GM18507 (cell line): ENCODE data around the gene EFNA3.

Source experiments
- DNase-seq: peaks from one replicate; pipeline ENCODE4 v3.0.0; 2011; ENCODE audit warnings: low read depth; ENCODE audit not compliant: insufficient read length; ENCODE audit errors: extremely low spot score
- FAIRE-seq: peaks from 2 replicates; lab custom pipeline; 2011; peaks lifted over from hg19 to GRCh38; lab: Jason Lieb, UNC

Gene EFNA3

DNA sequence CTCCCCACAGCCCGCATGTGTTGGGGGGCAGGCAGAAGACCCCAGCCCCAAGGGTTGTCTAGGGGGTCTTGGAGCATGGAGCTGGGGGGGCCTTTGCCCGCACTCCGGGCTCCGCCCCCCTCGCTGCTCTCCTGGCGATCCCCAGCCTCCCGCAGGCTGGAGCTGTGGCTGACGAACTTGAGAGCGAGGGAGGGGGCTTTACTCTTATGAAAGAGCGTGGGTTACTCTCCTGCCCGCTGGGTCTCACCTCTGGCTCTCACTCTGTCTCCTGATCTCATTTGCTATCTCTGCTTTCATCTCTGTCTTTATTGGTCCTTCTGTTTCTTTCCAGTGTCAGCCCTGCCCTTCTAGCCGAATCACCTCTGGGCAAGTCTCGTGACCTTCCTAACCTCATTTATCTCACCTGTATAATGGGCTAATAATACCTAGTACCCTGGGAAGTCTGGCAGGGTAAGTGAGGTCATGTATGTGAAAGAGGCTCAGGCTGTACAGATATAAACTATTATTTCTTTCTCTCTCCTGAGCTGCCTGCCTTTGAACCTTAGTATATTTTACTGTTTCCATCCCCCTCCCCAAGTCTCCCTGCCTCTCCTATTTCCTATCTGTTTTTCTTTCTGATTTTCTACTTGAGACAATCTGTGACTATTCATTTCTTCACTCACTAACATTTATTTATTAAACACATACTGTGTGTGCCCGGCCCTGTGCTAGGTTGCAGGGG lies 14.4 kb upstream of the EFNA3 start:
- DNase-seq (no peak), FAIRE-seq (peak; percentile 81)

- FAIRE-seq (no peak), DNase-seq (no peak)
Observed at GRCh38 chr1:155064832-155065429, 13.7 kb upstream of the EFNA3 start.

DNA sequence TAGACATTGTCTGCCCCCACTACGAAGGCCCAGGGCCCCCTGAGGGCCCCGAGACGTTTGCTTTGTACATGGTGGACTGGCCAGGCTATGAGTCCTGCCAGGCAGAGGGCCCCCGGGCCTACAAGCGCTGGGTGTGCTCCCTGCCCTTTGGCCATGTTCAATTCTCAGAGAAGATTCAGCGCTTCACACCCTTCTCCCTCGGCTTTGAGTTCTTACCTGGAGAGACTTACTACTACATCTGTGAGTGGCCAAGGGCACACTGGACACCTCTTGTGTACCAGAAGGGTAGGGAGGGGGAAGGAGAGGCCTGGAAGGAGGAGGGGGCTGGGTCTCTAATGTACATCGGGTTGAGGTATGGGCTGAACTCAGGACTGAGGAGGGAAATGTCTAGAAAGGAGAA lies 11.9 kb upstream of the EFNA3 start:
- DNase-seq (no peak), FAIRE-seq (no peak)

DNA sequence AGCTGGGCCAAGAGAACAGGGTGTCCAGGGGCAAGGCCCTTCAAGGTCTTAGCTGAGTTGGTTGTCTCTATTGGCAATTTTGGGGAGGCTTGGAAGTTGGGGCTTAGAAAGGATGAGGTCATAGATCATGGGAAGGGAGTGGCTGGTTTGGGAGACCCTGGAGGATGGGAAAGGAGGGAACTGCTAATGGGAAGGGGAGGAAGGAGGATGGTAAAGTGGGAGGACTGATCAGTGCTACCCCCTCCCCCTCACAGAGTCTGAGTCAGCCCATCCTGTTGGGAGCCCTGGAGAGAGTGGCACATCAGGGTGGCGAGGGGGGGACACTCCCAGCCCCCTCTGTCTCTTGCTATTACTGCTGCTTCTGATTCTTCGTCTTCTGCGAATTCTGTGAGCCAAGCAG lies 10.0 kb upstream of the EFNA3 start:
- DNase-seq, result no peak
- FAIRE-seq, result no peak

GRCh38 chr1:155069551-155070157 lies 9.0 kb upstream of the EFNA3 start:
- FAIRE-seq, result no peak
- DNase-seq, result no peak

DNA sequence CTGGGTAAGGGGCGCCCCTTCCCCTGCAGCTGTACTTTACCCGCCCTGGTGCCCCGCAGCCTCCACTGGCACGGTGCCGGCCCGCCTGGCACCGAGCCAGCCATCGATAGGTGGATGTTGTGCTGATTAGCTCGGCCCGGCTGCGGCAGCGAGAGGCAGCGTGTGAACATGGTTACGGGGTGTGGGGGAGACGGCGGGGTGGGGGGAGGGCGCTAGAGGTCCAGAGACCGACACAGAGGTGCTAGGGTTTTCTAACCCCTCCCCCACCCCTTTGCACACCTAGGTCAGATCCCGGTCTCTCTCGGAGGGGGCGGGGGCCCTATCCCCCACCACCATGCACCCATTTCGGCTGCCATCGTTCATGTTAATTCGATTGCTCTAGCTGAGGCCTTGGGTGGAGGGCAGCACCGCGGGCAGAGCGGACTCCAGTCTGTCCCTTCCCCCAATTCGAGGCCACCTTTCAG lies 8.4 kb upstream of the EFNA3 start:
- FAIRE-seq (no peak), DNase-seq (no peak)

DNA sequence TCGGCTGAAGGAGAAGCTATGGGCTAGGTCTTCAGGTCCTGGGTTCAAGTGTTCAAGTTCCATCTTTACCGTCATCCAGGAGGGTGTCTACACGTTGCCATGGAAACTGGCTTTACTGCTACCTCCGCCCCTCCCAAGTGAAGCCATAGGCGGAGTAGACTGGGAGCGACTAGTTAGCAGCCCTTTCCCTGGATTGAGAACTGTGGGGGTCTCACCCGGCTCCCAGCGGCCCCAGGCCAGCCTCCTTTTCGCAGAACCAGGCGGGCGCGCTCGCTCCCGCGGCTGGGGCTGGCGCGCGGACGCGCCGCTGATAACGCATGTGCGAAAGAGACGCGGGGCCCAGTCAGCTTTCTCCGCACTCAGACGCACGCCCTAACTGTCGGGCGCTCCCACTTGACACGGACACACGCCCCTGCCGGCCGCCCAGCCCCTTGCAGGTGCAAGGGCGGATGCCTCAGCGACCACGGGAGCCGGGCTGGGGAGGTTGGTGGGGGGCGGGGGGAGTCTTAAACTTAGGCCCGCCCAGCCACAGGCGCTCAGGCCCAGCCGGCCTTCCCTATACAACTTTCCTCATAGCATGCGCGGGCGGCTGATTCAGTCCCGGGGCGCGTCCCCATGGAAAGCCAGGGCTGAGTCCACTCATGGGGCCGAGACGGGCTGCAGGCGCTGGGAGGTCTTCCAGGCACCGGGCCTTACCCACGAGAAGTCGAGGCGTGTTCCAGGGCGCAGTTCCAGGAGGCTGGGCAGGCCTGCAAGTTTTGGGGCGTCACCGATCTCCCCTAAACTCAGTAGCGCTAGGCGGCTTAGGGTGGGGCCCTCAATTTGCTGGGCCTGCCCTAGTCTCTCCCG lies 7.7 kb upstream of the EFNA3 start:
- no peak for DNase-seq
- peak; percentile 49 for FAIRE-seq

- FAIRE-seq (no peak), DNase-seq (no peak)
Observed at GRCh38 chr1:155071701-155072100, 6.9 kb upstream of the EFNA3 start.

GRCh38 chr1:155072531-155073289 lies 5.9 kb upstream of the EFNA3 start:
- DNase-seq (no peak), FAIRE-seq (no peak)

DNA sequence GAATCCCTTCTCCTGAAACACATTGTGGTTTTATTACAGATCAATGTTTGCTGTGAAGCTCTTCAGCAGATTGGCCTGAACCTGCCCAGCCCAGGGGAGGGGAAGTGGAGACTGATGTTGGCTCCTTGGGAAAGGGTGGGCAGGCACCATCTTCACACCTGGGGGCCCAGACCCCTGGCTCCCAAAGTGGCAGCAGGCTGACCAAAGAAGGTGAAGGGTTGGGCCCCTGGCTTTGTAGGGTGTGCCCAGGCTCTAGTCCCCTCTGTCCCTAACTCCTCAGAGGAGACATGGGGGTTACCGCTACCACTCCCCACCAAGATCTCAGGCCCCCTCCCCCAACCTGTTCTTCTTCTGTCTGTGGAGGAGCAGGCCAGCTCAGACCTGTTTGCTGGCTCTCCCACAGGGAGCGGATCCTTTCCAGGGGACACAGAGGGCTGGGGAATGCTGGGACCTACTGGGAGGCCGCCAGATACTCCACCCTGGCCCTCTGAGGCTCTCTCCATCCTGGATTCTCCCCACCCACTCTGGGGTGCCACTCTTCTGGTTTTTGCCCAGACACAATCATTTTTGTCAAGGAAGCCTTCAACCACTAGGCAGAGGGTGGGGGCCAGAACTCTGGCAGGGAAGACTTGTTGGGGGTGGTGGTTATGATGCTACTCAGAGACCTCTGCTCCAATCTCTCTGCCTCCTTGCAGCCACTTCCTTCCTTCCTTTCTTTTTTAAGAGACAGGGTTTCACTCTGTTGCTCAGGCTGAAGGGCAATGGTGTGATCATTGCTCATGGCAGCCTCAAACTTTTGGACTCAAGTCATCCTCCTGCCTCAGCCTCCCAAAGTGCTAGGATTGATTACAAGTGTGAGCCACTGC lies 5.0 kb upstream of the EFNA3 start:
- DNase-seq (no peak), FAIRE-seq (no peak)

- FAIRE-seq, result no peak
Observed at GRCh38 chr1:155075535-155075934, 3.1 kb upstream of the EFNA3 start.

DNA sequence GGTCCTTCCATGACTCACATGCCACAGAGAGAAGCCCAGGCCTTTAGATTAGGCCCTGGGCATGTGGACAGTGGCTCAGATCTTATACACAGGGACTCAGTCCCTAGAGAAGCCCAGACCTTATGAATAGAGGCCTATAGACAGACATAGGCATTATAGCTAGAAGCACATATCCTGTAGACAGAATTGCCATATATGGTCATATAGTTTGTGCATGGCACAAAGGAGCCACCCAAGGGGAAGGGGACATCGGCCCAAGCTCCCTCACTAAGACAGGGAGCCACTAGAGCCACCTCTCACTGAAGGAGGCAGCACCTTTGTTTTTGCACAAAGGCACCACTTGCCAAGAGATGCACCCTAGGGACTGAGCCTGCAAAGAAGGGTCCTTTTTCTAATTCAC lies 2.3 kb upstream of the EFNA3 start:
- DNase-seq (no peak), FAIRE-seq (no peak)

More at GRCh38 chr1:155075535-155075934, 3.1 kb upstream of the EFNA3 start:
- no peak for DNase-seq

DNA sequence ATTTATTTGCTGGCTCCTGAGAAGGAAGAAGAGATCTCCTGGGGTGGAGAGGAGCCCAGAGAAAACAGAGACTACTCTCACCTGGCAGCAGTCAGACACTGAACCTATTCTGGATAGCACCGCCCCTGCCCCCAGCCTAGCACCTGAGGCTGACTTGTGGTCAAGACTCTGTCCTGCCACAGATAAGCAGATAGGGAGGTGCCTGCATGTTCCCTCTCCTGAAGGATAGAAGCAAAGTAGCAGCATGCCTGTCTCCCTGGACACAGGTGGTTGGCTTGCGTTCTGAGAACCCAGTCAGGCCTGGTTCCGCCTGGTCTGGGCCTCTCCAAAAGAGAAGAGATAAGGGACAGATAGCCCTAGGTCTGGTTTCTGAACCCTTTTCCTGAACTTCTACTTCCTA lies 1.3 kb upstream of the EFNA3 start:
- FAIRE-seq, result no peak
- DNase-seq, result no peak

- FAIRE-seq (no peak), DNase-seq (no peak)
Observed at GRCh38 chr1:155077758-155078445, 735 bp upstream of the EFNA3 start.

DNA sequence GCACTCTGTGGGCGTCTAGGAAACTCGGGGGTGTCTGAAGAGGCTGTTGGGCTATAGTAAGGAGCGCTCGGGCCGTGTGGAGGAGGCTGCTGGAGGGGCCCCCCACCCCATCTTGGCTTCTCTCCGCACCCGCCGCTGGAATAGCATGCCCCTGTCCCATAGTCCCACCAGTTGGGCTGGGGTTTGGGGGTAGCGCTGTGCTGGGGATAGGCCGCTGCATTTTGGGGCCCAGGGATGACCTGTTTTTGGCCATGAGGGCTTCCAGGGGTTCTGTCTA lies 511 bp downstream of the EFNA3 start:
- FAIRE-seq, result no peak
- no peak for DNase-seq

GRCh38 chr1:155079487-155080311 lies 1.1 kb downstream of the EFNA3 start:
- DNase-seq (no peak), FAIRE-seq (no peak)
